ENCODE results near the gene LLGL1.
A peak's percentile ranks its signal among the peaks of the same experiment; 100 is the strongest.

LLGL1 gene

DNA sequence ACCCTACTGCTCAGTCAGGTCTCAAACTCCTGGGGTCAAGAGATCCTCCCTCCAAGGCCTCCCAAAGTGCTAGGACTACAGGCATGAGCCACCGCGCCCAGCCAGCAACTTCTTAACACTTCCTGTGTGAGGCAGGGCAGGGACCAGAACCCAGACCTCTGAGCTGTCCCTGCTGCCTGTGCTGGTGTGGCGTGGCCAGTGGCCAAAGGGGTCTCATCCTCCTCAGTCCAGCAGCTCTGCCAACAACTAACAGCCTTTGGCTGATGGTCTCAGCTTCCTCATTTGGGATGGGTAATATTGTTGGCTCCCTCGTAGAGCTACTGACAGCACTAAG, 1.4 kb upstream of the LLGL1 start:
- Histone ChIP-seq H3K27ac (peak overlapping the region in 1 of 2 donors; percentile 81), H3K4me3 (no peak overlapping the region)
- DNase-seq (ENCODE audit: low spot score) = no peak
- TF ChIP-seq, protein P1, sequence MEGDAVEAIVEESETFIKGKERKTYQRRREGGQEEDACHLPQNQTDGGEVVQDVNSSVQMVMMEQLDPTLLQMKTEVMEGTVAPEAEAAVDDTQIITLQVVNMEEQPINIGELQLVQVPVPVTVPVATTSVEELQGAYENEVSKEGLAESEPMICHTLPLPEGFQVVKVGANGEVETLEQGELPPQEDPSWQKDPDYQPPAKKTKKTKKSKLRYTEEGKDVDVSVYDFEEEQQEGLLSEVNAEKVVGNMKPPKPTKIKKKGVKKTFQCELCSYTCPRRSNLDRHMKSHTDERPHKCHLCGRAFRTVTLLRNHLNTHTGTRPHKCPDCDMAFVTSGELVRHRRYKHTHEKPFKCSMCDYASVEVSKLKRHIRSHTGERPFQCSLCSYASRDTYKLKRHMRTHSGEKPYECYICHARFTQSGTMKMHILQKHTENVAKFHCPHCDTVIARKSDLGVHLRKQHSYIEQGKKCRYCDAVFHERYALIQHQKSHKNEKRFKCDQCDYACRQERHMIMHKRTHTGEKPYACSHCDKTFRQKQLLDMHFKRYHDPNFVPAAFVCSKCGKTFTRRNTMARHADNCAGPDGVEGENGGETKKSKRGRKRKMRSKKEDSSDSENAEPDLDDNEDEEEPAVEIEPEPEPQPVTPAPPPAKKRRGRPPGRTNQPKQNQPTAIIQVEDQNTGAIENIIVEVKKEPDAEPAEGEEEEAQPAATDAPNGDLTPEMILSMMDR (IDR thresholded peaks at IDR 0.05) = no peak

DNA sequence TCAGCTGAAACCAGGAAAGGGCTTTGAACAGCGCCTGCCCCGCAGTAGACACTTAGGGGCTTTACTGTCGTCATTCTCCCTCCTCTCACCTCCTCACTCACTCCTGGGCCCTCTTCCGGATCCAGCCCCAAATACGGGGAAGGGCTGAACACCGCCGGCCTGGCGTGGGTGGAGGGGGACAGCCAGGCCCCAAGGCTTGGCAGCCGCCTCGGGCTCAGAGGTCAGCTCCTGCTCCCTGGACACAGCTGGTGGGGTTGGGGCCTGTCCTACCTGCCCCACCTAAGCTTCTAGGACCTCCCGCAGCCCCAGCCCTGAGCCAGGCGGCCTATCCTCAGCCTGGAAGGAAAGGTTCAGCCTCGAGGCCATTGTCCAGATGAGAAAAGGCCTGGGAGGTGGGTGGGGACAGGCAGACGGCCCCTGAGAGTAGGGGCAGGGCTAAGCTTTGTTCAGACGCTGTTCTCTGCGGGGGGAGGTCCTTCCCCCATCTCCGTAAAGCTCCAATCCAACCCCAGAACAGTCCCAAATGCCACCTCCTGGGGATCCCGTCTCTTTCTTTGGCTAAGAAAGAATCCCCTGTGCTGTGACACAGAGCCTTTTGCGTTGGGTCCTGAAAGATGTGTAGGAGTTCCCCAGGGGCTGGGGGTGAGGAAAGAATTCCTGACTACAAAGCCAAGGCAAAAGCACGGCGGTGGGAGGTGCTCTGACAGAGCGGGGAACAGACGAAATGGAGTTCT, 881 bp upstream of the LLGL1 start:
- peak overlapping the region; percentile 68 for H3K4me3 ChIP-seq
- DNase-seq (ENCODE audit: low spot score) = no peak
- H3K27ac ChIP-seq = peak overlapping the region; percentile 24 to 81
- TF ChIP-seq, protein P1 (IDR thresholded peaks at IDR 0.05) = no peak

DNA sequence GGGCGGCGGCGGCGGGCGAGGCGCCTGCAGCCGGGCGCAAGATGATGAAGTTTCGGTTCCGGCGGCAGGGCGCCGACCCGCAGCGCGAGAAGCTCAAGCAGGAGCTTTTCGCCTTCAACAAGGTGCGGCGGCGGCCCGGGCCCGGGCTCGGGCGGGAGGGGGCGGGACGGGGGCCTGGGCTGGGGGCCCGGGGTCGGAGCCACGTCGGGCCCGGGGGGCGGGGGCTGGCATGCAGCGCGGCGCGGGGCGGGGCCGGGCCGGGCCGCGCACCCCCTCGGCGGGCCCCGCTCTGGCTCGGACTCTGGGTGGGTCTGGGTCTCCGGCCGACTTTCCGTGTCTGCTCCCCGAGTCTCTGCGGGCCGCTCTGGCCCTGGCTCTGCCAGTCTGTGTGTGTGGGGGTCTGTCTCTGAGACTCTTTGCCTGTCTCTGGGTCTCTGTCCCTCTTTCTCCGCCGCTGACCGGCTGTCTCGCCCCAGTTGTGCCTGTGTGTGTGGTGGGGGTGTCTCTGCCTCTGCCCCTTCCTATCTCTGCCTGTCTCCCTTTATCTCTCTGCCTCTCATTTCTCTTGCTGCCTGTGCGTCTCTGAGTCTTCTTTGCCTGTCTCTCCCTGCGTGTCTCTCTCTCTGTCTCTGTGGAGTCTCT, 328 bp downstream of the LLGL1 start:
- no peak for DNase-seq (ENCODE audit: low spot score)
- H3K4me3 ChIP-seq = peak overlapping the region; percentile 93
- TF ChIP-seq, protein P1 (IDR thresholded peaks at IDR 0.05) = no peak
- H3K27ac ChIP-seq = peak overlapping the region; percentile 24 to 91

DNA sequence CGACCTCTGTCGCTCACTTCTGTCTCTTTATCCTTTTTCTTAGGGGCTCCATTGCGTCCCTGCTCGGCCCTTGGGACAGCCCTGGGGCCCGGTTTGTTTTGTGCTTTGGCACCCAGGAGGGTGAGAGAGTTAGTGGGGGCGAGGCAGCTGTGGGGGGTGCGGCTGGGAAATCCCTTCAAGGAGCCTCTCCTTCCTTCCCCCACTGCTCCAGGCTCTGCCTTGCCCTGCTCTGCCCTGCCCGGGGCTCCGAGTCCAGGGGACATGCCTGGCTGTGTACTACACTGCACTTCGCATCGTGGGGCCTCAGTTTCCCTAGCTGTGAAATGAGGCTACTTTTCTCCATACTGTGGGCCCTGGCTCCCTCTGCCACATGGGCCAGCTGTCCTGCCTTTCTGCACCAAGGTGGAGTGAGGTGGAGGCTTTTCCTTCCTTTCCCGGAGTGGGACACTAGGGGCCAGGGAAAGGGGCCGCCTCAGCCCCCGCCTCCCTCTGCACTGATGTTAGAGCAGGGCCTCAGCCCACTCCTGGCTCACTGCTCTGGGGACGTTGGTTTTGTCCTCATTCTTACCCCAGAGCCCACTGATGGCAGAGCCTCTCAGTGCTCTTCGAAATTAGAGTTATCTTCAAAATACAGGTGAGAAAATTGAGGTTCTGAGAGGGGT, 980 bp downstream of the LLGL1 start:
- TF ChIP-seq, protein P1 (IDR thresholded peaks at IDR 0.05) = no peak
- Histone ChIP-seq H3K4me3 (peak overlapping the region; percentile 93), H3K27ac (peak overlapping the region; percentile 24 to 91)
- no peak for DNase-seq (ENCODE audit: low spot score)

DNA sequence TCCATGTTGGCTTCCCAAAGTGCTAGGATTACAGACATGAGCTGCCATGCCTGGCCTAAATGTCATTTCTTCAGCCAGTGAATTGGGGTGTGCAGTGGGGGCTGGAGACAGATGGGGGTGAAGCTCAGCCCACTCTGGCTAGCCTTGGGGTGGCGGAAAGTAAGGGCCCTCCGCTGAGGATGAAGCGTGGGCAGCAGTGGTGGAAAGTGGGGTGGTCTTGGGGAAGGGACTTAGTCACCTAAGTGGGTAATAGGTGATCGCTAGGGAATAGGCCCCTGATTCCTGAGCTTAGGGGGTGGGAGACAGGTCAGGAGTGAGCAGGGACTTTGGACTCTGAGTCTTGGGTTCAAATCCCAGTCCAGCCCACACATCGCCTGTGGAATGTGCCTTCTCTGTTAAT, 2.2 kb downstream of the LLGL1 start:
- DNase-seq (ENCODE audit: low spot score) = no peak
- TF ChIP-seq, protein P1 (IDR thresholded peaks at IDR 0.05) = no peak
- no peak overlapping the region for H3K27ac ChIP-seq
- no peak overlapping the region for H3K4me3 ChIP-seq

DNA sequence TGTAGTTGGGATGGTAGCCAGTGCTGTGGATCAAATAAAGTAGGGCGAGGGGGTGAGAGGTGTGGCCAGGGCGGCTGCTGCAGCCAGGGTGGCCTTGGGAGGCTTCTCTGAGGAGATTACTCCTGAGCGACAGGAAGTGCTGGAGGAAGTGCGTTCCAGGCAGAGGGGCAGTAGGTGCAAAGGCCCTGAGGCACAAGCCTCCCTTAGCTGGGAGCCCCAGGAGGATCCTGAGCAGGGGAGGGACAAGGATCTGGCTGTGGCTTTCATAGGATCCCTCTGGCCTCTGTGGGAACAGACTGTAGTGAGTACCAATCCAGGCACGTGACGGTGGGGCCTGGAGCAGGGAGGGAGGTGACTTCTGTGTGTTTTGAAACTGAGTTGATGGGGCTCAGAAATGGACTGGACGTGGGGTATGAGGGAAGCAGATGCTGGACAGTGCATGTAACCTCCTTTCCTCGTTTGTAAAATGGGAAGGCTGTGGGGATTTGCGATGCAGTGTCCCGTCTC, 2.8 kb downstream of the LLGL1 start:
- Histone ChIP-seq H3K27ac (no peak overlapping the region), H3K4me3 (no peak overlapping the region)
- TF ChIP-seq, protein P1 (IDR thresholded peaks at IDR 0.05) = no peak
- no peak for DNase-seq (ENCODE audit: low spot score)
